H9 (cell line): ENCODE results near the gene PLCL1. TPM values are rescaled to one million over a fixed set of nuclear protein-coding genes. Genes with fewer than 3 reads are reported as not detected.

Experiments
- DNase-seq: peaks from one replicate; pipeline ENCODE4 v3.0.0-alpha.2; 2017
- H2AFZ ChIP-seq: one replicate; pipeline ENCODE4 v1.6.1; 2013; ENCODE audit warnings: mild to moderate bottlenecking, low read length, control low read depth, moderate library complexity
- H2AK5ac ChIP-seq: 2 replicates; pipeline ENCODE4 v1.6.1; 2013; ENCODE audit warnings: low read length, control low read depth, mixed read lengths; ENCODE audit not compliant: insufficient read length
- H2BK120ac ChIP-seq: one replicate; pipeline ENCODE4 v1.6.1; 2013; ENCODE audit warnings: low read depth, mild to moderate bottlenecking, low read length, control low read depth, inconsistent platforms; ENCODE audit not compliant: poor library complexity, severe bottlenecking
- H2BK12ac ChIP-seq: 2 replicates; pipeline ENCODE4 v1.6.1; 2013; ENCODE audit warnings: low read length, control low read depth, mixed read lengths, low read depth; ENCODE audit not compliant: insufficient read length
- H2BK15ac ChIP-seq: 2 replicates; pipeline ENCODE4 v1.6.1; 2013; ENCODE audit warnings: low read depth, low read length, control low read depth
- H2BK20ac ChIP-seq: one replicate; pipeline ENCODE4 v1.6.1; 2013; ENCODE audit warnings: low read depth, mild to moderate bottlenecking, low read length, control low read depth, inconsistent platforms; ENCODE audit not compliant: poor library complexity, severe bottlenecking
- H2BK5ac ChIP-seq: 2 replicates; pipeline ENCODE4 v1.6.1; 2013; ENCODE audit warnings: low read length, control low read depth, mixed read lengths; ENCODE audit not compliant: insufficient read length
- H3K14ac ChIP-seq: 2 replicates; pipeline ENCODE4 v1.6.1; 2013; ENCODE audit warnings: low read length, control low read depth; ENCODE audit not compliant: insufficient read depth
- H3K18ac ChIP-seq: 2 replicates; pipeline ENCODE4 v1.6.1; 2013; ENCODE audit warnings: low read depth, mild to moderate bottlenecking, mixed read lengths, low read length, control low read depth; ENCODE audit not compliant: insufficient read length
- H3K23ac ChIP-seq: 2 replicates; pipeline ENCODE4 v1.6.1; 2013; ENCODE audit warnings: low read length, control low read depth, mixed read lengths, low read depth; ENCODE audit not compliant: insufficient read length
- H3K23me2 ChIP-seq: 2 replicates; pipeline ENCODE4 v1.6.1; 2013; ENCODE audit warnings: low read depth, mild to moderate bottlenecking, mixed read lengths, low read length, control low read depth; ENCODE audit not compliant: insufficient read length, poor library complexity, severe bottlenecking
- H3K27ac ChIP-seq: 2 replicates; pipeline ENCODE4 v1.5.1; 2013; ENCODE audit warnings: low read length, control low read depth, mixed read lengths, low read depth; ENCODE audit not compliant: insufficient read length
- H3K27me3 ChIP-seq: 2 replicates; pipeline ENCODE4 v1.6.1; 2013; ENCODE audit warnings: low read length, control low read depth, inconsistent platforms; ENCODE audit not compliant: insufficient read depth
- H3K4ac ChIP-seq: 2 replicates; pipeline ENCODE4 v1.6.1; 2013; ENCODE audit warnings: low read depth, mild to moderate bottlenecking, control low read depth, inconsistent platforms, low read length, moderate library complexity
- H3K4me1 ChIP-seq: 2 replicates; pipeline ENCODE4 v1.6.1; 2013; ENCODE audit warnings: low read length, control low read depth, inconsistent platforms; ENCODE audit not compliant: insufficient read depth
- H3K4me2 ChIP-seq: 2 replicates; pipeline ENCODE4 v1.6.1; 2013; ENCODE audit warnings: low read length, control low read depth, mixed read lengths; ENCODE audit not compliant: insufficient read length, insufficient read depth
- H3K56ac ChIP-seq: 2 replicates; pipeline ENCODE4 v1.6.1; 2013; ENCODE audit warnings: low read depth, mild to moderate bottlenecking, mixed read lengths, low read length, control low read depth; ENCODE audit not compliant: insufficient read length
- H3K79me1 ChIP-seq: 2 replicates; pipeline ENCODE4 v1.6.1; 2013; ENCODE audit warnings: low read depth, mild to moderate bottlenecking, moderate library complexity, low read length, control low read depth, inconsistent platforms; ENCODE audit not compliant: insufficient read depth, poor library complexity, severe bottlenecking
- H3K79me2 ChIP-seq: 2 replicates; pipeline ENCODE4 v1.6.1; 2013; ENCODE audit warnings: low read length, control low read depth, inconsistent platforms; ENCODE audit not compliant: insufficient read depth
- H3K9ac ChIP-seq: 2 replicates; pipeline ENCODE4 v1.6.1; 2013; ENCODE audit warnings: low read length, control low read depth, mixed read lengths; ENCODE audit not compliant: insufficient read length; ENCODE audit errors: extremely low read depth
- H3K9me3 ChIP-seq: one replicate; pipeline ENCODE4 v1.6.1; 2013; ENCODE audit warnings: low read depth, low read length, inconsistent platforms; ENCODE audit not compliant: control insufficient read depth
- H3T11ph ChIP-seq: one replicate; pipeline ENCODE4 v1.6.1; 2013; ENCODE audit warnings: mild to moderate bottlenecking, low read length, control low read depth, inconsistent platforms
- H4K20me1 ChIP-seq: one replicate; pipeline ENCODE4 v1.6.1; 2013; ENCODE audit not compliant: control insufficient read depth, insufficient read length, insufficient read depth
- H4K5ac ChIP-seq: 2 replicates; pipeline ENCODE4 v1.6.1; 2013; ENCODE audit warnings: low read depth, mild to moderate bottlenecking, mixed read lengths, low read length, control low read depth; ENCODE audit not compliant: insufficient read length
- H4K8ac ChIP-seq: replicated peaks from 2 replicates; pipeline ENCODE4 v1.6.1; 2013; ENCODE audit warnings: low read length, control low read depth, mixed read lengths, low read depth; ENCODE audit not compliant: insufficient read length
- H4K91ac ChIP-seq: 2 replicates; pipeline ENCODE4 v1.6.1; 2013; ENCODE audit warnings: low read depth, mild to moderate bottlenecking, moderate library complexity, mixed read lengths, low read length, control low read depth; ENCODE audit not compliant: insufficient read length
- H3K27ac Mint-ChIP-seq, 3 experiments: 2 replicates in 2 of 3; 3 replicates in 1 of 3; pipeline ENCODE4 v1.8.0; 2020 to 2021; ENCODE audit warnings: mixed read lengths in 3 of 3, mild to moderate bottlenecking in 1 of 3, moderate library complexity in 1 of 3
- H3K27me3 Mint-ChIP-seq: 2 replicates; pipeline ENCODE4 v1.8.0; 2021; ENCODE audit warnings: low read depth, mild to moderate bottlenecking, moderate library complexity, mixed read lengths
- H3K36me3 Mint-ChIP-seq, 3 experiments: 2 replicates in 2 of 3; 3 replicates in 1 of 3; pipeline ENCODE4 v1.8.0; 2020 to 2021; ENCODE audit warnings: low read depth in 3 of 3, mixed read lengths in 3 of 3; ENCODE audit not compliant: insufficient read depth in 1 of 3
- H3K4me1 Mint-ChIP-seq, 2 experiments: 2 replicates each; pipeline ENCODE4 v1.8.0; 2020; ENCODE audit warnings: mixed read lengths in 2 of 2
- H3K4me3 Mint-ChIP-seq, 2 experiments: 2 replicates in 1 of 2; 3 replicates in 1 of 2; pipeline ENCODE4 v1.8.0; 2020 to 2021; ENCODE audit warnings: mild to moderate bottlenecking in 2 of 2, mixed read lengths in 2 of 2, moderate library complexity in 1 of 2
- H3K9me3 Mint-ChIP-seq, 2 experiments: 2 replicates in 1 of 2; 3 replicates in 1 of 2; pipeline ENCODE4 v1.8.0; 2020; ENCODE audit warnings: mild to moderate bottlenecking in 2 of 2, mixed read lengths in 2 of 2, moderate library complexity in 1 of 2
- WGBS: extraction: QIAGEN DNeasy Blood & Tissue Kit; methylation state at CpG from one replicate; pipeline ENCODE4 v1.1.7; 2013; ENCODE audit warnings: missing lambda C conversion rate, low lambda C conversion rate, mixed read lengths; ENCODE audit not compliant: insufficient read length; ENCODE audit errors: extremely low coverage; 5-methylcytosine and 5-hydroxymethylcytosine counted together
- total RNA-seq: library from RNA; stranded (reverse); gene quantifications from 2 replicates; pipeline ENCODE4 v1.2.1, GENCODE V29; 2021
- TF ChIP-seq, protein P1 (sequence below): fragments of 200-600 bp; sonication (generic); conservative IDR thresholded peaks from 3 replicates; pipeline ENCODE4 v1.8.0; 2021; ENCODE audit warnings: antibody characterized with exemption, mild to moderate bottlenecking

Gene PLCL1
- total RNA-seq, 1 experiment from 2014 or later, result 0.04 TPM

DNA sequence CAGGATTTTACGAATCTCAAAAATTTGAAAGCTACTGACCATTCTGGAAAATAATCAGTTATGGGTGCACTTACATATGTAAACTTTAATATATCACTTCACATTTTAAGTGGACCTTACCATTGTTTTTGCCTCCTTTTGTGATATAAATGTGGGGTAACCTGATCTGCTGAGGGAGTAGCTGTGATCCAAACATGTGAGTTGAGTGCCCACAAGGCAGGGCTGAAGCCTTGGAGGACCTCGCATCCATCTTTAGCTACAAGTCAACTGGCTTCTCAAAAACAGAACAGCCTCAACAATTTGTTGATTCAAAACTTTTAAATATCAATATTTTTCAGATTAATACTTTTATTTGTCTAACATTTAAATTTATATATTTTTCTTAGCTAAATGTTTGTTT lies 178.2 kb downstream of the PLCL1 start:
- Histone ChIP-seq H3K4me1 (no peaks in the 10 kb centered on the region), H3K9ac (no peak overlapping the region), H3K79me1 (no peaks in the 10 kb centered on the region), H2BK5ac (no peak overlapping the region), H3K9me3 (no peaks in the 10 kb centered on the region), H3K23me2 (no peaks in the 10 kb centered on the region), H4K91ac (no peak overlapping the region), H2AFZ (no peak overlapping the region), H3T11ph (no peak overlapping the region), H3K4ac (no peak overlapping the region), H3K14ac (no peak overlapping the region), H2BK20ac (no peak overlapping the region), H3K27ac (no peak overlapping the region), H2BK15ac (no peak overlapping the region), H2BK12ac (no peak overlapping the region), H3K4me2 (no peak overlapping the region), H3K79me2 (no peaks in the 10 kb centered on the region), H2AK5ac (no peak overlapping the region), H3K27me3 (no peaks in the 10 kb centered on the region), H3K18ac (no peak overlapping the region), H3K56ac (no peak overlapping the region), H4K20me1 (no peaks in the 10 kb centered on the region), H4K8ac (no peak overlapping the region), H3K23ac (no peak overlapping the region), H2BK120ac (no peak overlapping the region), H4K5ac (no peak overlapping the region)
- TF ChIP-seq, protein P1, sequence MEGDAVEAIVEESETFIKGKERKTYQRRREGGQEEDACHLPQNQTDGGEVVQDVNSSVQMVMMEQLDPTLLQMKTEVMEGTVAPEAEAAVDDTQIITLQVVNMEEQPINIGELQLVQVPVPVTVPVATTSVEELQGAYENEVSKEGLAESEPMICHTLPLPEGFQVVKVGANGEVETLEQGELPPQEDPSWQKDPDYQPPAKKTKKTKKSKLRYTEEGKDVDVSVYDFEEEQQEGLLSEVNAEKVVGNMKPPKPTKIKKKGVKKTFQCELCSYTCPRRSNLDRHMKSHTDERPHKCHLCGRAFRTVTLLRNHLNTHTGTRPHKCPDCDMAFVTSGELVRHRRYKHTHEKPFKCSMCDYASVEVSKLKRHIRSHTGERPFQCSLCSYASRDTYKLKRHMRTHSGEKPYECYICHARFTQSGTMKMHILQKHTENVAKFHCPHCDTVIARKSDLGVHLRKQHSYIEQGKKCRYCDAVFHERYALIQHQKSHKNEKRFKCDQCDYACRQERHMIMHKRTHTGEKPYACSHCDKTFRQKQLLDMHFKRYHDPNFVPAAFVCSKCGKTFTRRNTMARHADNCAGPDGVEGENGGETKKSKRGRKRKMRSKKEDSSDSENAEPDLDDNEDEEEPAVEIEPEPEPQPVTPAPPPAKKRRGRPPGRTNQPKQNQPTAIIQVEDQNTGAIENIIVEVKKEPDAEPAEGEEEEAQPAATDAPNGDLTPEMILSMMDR, result no peak
- no CpG with 5 or more reads among the region's 2 CpGs for whole genome bisulfite sequencing
- no peaks in the 10 kb centered on the region for H3K27me3 Mint-ChIP-seq
- DNase-seq, result no peak
- peaks cover 0 to 3% of the 10 kb centered on the region in 2 experiments; a peak in 2 of 4 replicates for H3K4me1 Mint-ChIP-seq
- no peak overlapping the region for H3K4me3 Mint-ChIP-seq
- H3K9me3 Mint-ChIP-seq, result no peaks in the 10 kb centered on the region
- H3K36me3 Mint-ChIP-seq, result no peaks in the 10 kb centered on the region
- H3K27ac Mint-ChIP-seq, result peak overlapping the region in 1 of 3 experiments; percentile 10; a peak in 1 of 7 replicates
